Measurements from ENCODE around the gene ZMYM4. TPM values are rescaled to one million over a fixed set of nuclear protein-coding genes. Genes with fewer than 3 reads are reported as not detected.

The ZMYM4 gene
- polyA plus RNA-seq, 1 donor from 2014 or later = 36.1 TPM

DNA sequence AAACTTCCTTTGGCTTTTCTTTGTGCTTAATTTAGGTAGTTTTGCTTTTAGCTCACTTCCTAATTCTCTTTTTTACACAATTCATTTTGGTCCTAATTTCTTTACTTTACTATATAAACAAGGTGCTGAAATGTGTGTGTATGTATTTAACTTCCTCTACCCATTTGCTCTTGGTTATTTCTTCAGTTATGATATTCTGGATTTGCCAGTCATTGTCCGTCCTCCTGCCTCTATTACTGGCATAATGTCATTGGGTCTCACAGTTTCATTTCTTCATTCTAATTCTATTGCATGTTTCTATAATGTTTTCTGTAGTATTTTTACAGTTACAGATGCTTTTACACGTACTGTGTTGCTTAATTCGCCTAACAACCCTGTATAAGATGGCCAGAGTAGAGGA lies 96.2 kb downstream of the ZMYM4 start:
- Histone ChIP-seq H3K9me2 (ENCODE audit: insufficient read depth, low read length) (no peaks in the 10 kb centered on the region), H2AFZ (ENCODE audit: low read depth, low read length) (no peak overlapping the region), H3K4me2 (ENCODE audit: low read length) (no peak overlapping the region), H3K27me3 (ENCODE audit: insufficient read depth, low read depth, low read length) (no peaks in the 10 kb centered on the region), H3K36me3 (ENCODE audit: insufficient read depth, low read length) (no peaks in the 10 kb centered on the region), H3K9ac (ENCODE audit: low read length) (no peak overlapping the region), H3K4me3 (ENCODE audit: low read length) (no peak overlapping the region), H4K20me1 (ENCODE audit: insufficient read depth) (no peaks in the 10 kb centered on the region), H3K9me3 (ENCODE audit: low read length) (no peaks in the 10 kb centered on the region), H3K27ac (ENCODE audit: low read length) (no peak overlapping the region), H3F3A (ENCODE audit: insufficient read depth, low read length, poor library complexity, severe bottlenecking) (no peaks in the 10 kb centered on the region), H3K79me2 (replicated peaks; ENCODE audit: insufficient read depth, low read length) (peaks cover 4% of the 10 kb centered on the region)
- TF ChIP-seq, protein P1, sequence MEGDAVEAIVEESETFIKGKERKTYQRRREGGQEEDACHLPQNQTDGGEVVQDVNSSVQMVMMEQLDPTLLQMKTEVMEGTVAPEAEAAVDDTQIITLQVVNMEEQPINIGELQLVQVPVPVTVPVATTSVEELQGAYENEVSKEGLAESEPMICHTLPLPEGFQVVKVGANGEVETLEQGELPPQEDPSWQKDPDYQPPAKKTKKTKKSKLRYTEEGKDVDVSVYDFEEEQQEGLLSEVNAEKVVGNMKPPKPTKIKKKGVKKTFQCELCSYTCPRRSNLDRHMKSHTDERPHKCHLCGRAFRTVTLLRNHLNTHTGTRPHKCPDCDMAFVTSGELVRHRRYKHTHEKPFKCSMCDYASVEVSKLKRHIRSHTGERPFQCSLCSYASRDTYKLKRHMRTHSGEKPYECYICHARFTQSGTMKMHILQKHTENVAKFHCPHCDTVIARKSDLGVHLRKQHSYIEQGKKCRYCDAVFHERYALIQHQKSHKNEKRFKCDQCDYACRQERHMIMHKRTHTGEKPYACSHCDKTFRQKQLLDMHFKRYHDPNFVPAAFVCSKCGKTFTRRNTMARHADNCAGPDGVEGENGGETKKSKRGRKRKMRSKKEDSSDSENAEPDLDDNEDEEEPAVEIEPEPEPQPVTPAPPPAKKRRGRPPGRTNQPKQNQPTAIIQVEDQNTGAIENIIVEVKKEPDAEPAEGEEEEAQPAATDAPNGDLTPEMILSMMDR (IDR thresholded peaks at IDR 0.05; ENCODE audit: poor library complexity, severe bottlenecking) = no peak
- TF ChIP-seq TAF1 (IDR thresholded peaks at IDR 0.05; ENCODE audit: low read depth) (no peak), EZH2 (IDR thresholded peaks at IDR 0.05; ENCODE audit: borderline replicate concordance, insufficient read depth, low read length, poor library complexity, severe bottlenecking) (no peak), POLR2AphosphoS5 (IDR thresholded peaks at IDR 0.05) (no peak), EP300 (conservative IDR thresholded peaks at IDR 0.05; ENCODE audit: poor library complexity, severe bottlenecking) (no peak)
- TF ChIP-seq, protein P2, sequence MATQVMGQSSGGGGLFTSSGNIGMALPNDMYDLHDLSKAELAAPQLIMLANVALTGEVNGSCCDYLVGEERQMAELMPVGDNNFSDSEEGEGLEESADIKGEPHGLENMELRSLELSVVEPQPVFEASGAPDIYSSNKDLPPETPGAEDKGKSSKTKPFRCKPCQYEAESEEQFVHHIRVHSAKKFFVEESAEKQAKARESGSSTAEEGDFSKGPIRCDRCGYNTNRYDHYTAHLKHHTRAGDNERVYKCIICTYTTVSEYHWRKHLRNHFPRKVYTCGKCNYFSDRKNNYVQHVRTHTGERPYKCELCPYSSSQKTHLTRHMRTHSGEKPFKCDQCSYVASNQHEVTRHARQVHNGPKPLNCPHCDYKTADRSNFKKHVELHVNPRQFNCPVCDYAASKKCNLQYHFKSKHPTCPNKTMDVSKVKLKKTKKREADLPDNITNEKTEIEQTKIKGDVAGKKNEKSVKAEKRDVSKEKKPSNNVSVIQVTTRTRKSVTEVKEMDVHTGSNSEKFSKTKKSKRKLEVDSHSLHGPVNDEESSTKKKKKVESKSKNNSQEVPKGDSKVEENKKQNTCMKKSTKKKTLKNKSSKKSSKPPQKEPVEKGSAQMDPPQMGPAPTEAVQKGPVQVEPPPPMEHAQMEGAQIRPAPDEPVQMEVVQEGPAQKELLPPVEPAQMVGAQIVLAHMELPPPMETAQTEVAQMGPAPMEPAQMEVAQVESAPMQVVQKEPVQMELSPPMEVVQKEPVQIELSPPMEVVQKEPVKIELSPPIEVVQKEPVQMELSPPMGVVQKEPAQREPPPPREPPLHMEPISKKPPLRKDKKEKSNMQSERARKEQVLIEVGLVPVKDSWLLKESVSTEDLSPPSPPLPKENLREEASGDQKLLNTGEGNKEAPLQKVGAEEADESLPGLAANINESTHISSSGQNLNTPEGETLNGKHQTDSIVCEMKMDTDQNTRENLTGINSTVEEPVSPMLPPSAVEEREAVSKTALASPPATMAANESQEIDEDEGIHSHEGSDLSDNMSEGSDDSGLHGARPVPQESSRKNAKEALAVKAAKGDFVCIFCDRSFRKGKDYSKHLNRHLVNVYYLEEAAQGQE (IDR thresholded peaks at IDR 0.05; ENCODE audit: borderline replicate concordance) = no peak

DNA sequence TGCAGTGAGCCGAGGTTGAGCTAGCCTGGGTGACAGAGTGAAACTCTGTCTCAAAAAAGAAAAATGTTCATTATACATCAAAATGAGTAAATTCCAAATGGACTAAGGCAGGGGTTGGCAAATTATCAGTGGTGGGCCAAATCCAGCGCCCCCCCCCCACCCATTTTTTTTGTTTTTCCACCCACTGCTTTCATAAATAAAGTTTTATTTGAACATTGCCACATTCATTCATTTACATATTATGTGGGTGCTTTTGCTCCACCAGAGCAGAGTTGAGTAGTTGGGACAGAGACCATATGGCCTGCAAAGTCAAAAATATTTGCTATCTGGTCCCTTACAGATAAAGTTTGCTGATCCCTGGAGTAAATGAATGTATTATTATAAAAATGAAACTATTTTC lies 99.4 kb downstream of the ZMYM4 start:
- Histone ChIP-seq H3K36me3 (ENCODE audit: insufficient read depth, low read length) (no peaks in the 10 kb centered on the region), H3K9ac (ENCODE audit: low read length) (no peak overlapping the region), H3K27ac (ENCODE audit: low read length) (no peak overlapping the region), H3K4me3 (ENCODE audit: low read length) (no peak overlapping the region), H3K9me2 (ENCODE audit: insufficient read depth, low read length) (no peaks in the 10 kb centered on the region), H3K9me3 (ENCODE audit: low read length) (no peaks in the 10 kb centered on the region), H3K4me2 (ENCODE audit: low read length) (no peak overlapping the region), H4K20me1 (ENCODE audit: insufficient read depth) (no peaks in the 10 kb centered on the region), H3K79me2 (replicated peaks; ENCODE audit: insufficient read depth, low read length) (peaks cover 4% of the 10 kb centered on the region), H3K27me3 (ENCODE audit: insufficient read depth, low read depth, low read length) (no peaks in the 10 kb centered on the region), H2AFZ (ENCODE audit: low read depth, low read length) (no peak overlapping the region), H3F3A (ENCODE audit: insufficient read depth, low read length, poor library complexity, severe bottlenecking) (no peaks in the 10 kb centered on the region)
- TF ChIP-seq RAD21 (conservative IDR thresholded peaks at IDR 0.05) = no peak
- no peak for TF ChIP-seq POLR2AphosphoS5 (IDR thresholded peaks at IDR 0.05)
- TF ChIP-seq MXI1 (conservative IDR thresholded peaks at IDR 0.05; ENCODE audit: poor library complexity, severe bottlenecking) = no peak
- TF ChIP-seq EZH2 (IDR thresholded peaks at IDR 0.05; ENCODE audit: borderline replicate concordance, insufficient read depth, low read length, poor library complexity, severe bottlenecking) = no peak
- TF ChIP-seq TAF1 (IDR thresholded peaks at IDR 0.05; ENCODE audit: low read depth) = no peak
- TF ChIP-seq SMC3 (conservative IDR thresholded peaks at IDR 0.05; ENCODE audit: poor library complexity) = no peak
- TF ChIP-seq, protein P1 (IDR thresholded peaks at IDR 0.05; ENCODE audit: poor library complexity, severe bottlenecking) = no peak
- TF ChIP-seq EP300 (conservative IDR thresholded peaks at IDR 0.05; ENCODE audit: poor library complexity, severe bottlenecking) = no peak
- TF ChIP-seq, protein P2 (IDR thresholded peaks at IDR 0.05; ENCODE audit: borderline replicate concordance) = no peak

Measured in neural cell (in vitro differentiated cells).